ENCODE measurements around the gene MEST. TPM values are rescaled to one million over a fixed set of nuclear protein-coding genes. Genes with fewer than 3 reads are reported as not detected.

MEST gene
- total and polyA plus RNA-seq, 2 donors from 2014 or later, result 23.6 to 31.0 TPM

DNA sequence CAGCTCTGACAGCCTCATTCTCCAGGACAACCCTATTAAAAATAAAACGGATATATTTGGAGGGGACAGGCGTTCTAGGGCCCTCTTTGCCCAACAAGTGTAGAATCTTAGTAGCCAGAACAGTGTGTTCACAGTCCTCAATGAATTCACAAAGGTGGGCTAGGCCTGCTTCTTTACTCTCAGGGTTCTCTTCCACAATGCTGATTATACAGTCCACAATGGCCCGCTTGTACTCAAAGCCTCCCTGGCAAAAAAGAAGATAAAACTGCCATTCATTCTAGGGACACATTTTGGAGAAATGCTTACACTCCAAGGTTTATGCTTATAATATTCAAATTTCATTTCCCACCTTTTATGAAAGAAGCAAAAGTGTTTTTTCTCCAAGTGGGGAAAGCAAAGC, 62.6 kb downstream of the MEST start:
- Histone ChIP-seq H3K4me3 (ENCODE audit: low read length in 3 of 3) (no peak overlapping the region), H3K27ac (ENCODE audit: low read depth in 2 of 2, low read length in 2 of 2) (no peak overlapping the region), H3K36me3 (ENCODE audit: control insufficient read depth in 2 of 3, insufficient read depth in 3 of 3, low read length in 3 of 3) (no peaks in the 10 kb centered on the region), H3K4me1 (ENCODE audit: control insufficient read depth in 2 of 3, insufficient read depth in 2 of 3, low read depth in 1 of 3, low read length in 3 of 3) (no peaks in the 10 kb centered on the region), H3K9ac (ENCODE audit: low read length in 3 of 3) (no peak overlapping the region), H3K9me3 (ENCODE audit: control insufficient read depth in 2 of 3, insufficient read depth in 1 of 3, low read length in 3 of 3) (no peaks in the 10 kb centered on the region), H3K27me3 (ENCODE audit: control insufficient read depth, insufficient read depth, low read length) (no peaks in the 10 kb centered on the region)
- FAIRE-seq (no peak), DNase-seq (no peak)
- TF ChIP-seq, protein P1, sequence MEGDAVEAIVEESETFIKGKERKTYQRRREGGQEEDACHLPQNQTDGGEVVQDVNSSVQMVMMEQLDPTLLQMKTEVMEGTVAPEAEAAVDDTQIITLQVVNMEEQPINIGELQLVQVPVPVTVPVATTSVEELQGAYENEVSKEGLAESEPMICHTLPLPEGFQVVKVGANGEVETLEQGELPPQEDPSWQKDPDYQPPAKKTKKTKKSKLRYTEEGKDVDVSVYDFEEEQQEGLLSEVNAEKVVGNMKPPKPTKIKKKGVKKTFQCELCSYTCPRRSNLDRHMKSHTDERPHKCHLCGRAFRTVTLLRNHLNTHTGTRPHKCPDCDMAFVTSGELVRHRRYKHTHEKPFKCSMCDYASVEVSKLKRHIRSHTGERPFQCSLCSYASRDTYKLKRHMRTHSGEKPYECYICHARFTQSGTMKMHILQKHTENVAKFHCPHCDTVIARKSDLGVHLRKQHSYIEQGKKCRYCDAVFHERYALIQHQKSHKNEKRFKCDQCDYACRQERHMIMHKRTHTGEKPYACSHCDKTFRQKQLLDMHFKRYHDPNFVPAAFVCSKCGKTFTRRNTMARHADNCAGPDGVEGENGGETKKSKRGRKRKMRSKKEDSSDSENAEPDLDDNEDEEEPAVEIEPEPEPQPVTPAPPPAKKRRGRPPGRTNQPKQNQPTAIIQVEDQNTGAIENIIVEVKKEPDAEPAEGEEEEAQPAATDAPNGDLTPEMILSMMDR (IDR thresholded peaks at IDR 0.05; ENCODE audit: borderline replicate concordance, extremely low read depth, insufficient read depth), result no peak
- intact Hi-C loops (cut with DNase I), result no loop called here

Small RNAs within 50 kb of the gene (microRNA-seq; reads per million reads assigned to microRNA genes)
- 3,460 reads per million, percentile 89 among the genes with 10 or more reads in this experiment for gene MIR335

Other genes starting within 250 kb of the MEST start
- gene CPA2, start 225.2 kb upstream of the MEST start, total RNA-seq, result not detected
- gene CPA2, start 225.2 kb upstream of the MEST start, polyA plus RNA-seq (ENCODE audit: insufficient read depth, low read depth, low replicate concordance), result not detected
- 1.1 TPM for gene CPA4, start 198.9 kb upstream of the MEST start, total RNA-seq
- gene CPA4, start 198.9 kb upstream of the MEST start, polyA plus RNA-seq (ENCODE audit: insufficient read depth, low read depth, low replicate concordance), result not detected
- 1.1 TPM for gene CPA5, start 147.3 kb upstream of the MEST start, total RNA-seq
- gene CPA5, start 147.3 kb upstream of the MEST start, polyA plus RNA-seq (ENCODE audit: insufficient read depth, low read depth, low replicate concordance), result 0.54 TPM
- gene CPA1, start 111.6 kb upstream of the MEST start, total RNA-seq, result 0.50 TPM
- gene CPA1, start 111.6 kb upstream of the MEST start, polyA plus RNA-seq (ENCODE audit: insufficient read depth, low read depth, low replicate concordance), result 1.1 TPM
- gene CEP41, start 51.1 kb upstream of the MEST start, total RNA-seq, result 12.7 TPM
- gene CEP41, start 51.1 kb upstream of the MEST start, polyA plus RNA-seq (ENCODE audit: insufficient read depth, low read depth, low replicate concordance), result 8.1 TPM
- gene COPG2, start 176.7 kb downstream of the MEST start, total RNA-seq, result 27.6 TPM
- 12.6 TPM for gene COPG2, start 176.7 kb downstream of the MEST start, polyA plus RNA-seq (ENCODE audit: insufficient read depth, low read depth, low replicate concordance)
- not detected for gene TSGA13, start 194.5 kb downstream of the MEST start, total RNA-seq
- gene TSGA13, start 194.5 kb downstream of the MEST start, polyA plus RNA-seq (ENCODE audit: insufficient read depth, low read depth, low replicate concordance), result not detected
- not detected for gene KLF14, start 242.1 kb downstream of the MEST start, total RNA-seq
- gene KLF14, start 242.1 kb downstream of the MEST start, polyA plus RNA-seq (ENCODE audit: insufficient read depth, low read depth, low replicate concordance), result 0.13 TPM

Data from kidney (tissue), 14 donors.